ENCODE data around the gene SORCS2.

DNA sequence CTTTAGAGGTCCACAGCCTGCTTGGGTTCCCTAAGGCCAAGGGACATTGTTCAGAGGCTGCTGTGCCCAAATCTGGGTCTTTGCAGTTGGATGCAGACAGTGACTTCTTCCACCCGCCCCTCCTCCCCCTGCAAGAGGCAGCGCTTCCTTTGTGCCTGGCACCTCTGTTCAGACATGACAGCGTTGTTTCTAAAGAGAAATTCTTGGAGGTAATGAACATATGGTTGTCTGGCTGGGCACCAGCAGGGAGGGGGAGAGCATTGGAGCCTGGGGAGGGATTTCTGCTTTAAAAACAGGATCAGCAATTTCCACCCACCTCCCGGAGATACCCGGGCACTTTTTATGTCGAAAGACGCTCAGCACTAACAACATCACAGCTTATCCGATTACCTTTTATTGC, 190.9 kb downstream of the SORCS2 start:
- TF ChIP-seq CTCF (IDR thresholded peaks at IDR 0.05) (no peak), POLR2A (IDR thresholded peaks at IDR 0.05) (no peak)
